Measurements from ENCODE around the gene GAB2. TPM values are rescaled to one million over a fixed set of nuclear protein-coding genes. Genes with fewer than 3 reads are reported as not detected.
"Not testable (repeated sequence)": the region's sequence is repeated elsewhere in the genome, so short reads cannot be mapped to it uniquely, and the experiment has no call there.

Gene GAB2
- total RNA-seq, 1 donor from 2014 or later, result 14.9 TPM

DNA sequence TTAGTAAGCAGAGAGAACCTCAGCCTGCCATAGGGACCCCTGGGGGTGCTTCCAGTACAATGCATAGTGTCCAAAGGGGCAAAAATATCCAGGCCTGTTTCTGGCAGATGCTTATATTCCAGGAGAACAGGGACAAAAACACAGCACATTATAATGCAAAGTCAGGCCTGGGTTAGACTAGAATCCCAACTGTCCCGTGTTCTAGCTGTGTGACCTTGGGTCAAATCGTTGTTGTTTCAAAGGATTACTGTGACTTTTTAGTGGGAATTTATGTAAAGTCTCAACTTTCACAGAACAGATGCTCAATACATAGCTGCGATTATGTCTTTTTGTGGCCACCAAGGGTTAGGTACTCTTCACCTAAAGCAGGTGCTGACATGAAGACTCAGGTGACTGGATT, 142.9 kb downstream of the GAB2 start:
- ATAC-seq (ENCODE audit: poor library complexity) (no peak), DNase-seq (no peak)
- intact Hi-C loops (cut with DNase I), result no loop called here

DNA sequence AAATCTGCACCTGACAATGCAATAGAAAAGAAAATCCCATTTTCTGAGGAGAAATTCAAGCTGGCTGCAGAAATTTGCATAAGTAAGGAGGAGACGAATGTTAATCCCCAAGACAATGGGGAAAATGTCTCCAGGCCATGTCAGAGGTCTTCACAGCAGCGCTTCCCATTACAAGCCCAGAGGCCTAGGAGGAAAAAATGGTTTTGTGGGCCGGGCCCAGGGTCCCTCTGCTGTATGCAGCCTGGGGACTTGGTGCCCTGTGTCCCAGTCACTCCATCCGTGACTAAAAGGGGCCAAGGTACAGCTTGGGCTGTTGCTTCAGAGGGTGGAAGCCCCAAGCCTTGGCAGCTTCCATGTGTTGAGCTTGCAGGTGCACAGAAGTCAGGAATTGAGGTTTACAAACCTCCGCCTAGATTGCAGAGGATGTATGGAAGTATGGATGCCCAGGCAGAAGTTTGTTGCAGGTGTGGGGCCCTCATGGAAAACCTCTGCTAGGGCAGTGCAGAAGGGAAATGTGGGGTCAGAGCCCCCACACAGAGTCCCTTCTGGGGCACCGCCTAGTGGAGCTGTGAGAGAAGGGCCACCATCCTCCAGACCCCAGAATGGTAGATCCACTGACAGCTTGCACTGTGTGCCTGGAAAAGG, 144.9 kb downstream of the GAB2 start:
- DNase-seq; intact Hi-C loops (cut with DNase I); ATAC-seq (ENCODE audit: poor library complexity): not testable (repeated sequence)

DNA sequence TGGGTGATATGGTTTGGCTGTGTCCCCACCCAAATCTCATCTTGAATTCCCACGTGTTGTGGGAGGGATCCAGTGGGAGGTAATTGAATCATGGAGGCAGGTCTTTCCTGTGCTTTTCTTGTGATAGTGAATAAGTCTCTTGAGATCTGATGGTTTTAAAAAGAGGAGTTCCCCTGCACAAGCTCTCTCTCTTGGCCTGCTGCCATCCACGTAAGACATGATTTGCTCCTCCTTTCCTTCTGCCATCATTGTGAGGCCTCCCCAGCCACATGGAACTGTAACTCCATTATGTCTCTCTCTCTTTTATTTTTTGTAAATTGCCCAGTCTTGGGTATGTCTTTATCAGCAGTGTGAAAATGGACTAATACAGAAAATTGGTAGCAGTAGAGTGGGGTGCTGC, 145.8 kb downstream of the GAB2 start:
- ATAC-seq (ENCODE audit: poor library complexity); intact Hi-C loops (cut with DNase I); DNase-seq: not testable (repeated sequence)

DNA sequence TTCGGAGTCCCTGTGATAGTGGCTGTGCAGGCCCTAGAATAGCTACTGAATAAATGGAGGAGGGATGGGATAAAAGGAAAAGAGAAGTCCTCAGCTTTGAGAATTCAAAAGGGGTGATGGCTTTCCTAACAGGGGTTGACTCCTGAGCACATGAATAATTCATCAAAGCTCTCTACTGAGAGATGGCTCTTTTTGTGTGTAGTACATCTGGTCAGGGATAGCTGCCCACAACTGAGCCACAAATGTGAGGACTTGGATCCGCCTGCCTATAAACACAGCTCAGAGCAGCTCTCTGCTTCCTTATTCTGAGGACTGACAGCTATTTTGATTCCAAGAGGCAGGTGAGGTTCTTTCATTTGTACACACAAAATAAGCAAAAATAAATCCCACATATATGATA, 146.6 kb downstream of the GAB2 start:
- intact Hi-C loops (cut with DNase I), result no loop called here
- no peak for ATAC-seq (ENCODE audit: poor library complexity)

DNA sequence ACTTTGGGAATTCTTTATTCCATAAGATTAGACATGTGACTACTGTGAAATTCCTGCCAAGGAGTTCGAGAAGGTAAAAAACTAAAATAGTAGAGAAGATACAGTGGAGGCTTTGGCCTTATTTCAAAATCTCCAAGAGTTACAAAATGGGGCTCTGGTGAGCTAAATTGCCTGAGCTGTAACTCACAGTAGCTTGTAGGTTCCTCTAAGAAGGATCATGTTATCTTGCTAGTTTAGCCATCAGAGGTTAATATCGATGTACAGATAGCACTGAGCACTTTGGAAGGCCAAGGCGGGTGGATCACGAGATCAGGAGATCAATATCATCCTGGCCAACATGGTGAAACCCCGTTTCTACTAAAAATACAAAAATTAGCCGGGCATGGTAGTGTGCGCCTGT, 147.8 kb downstream of the GAB2 start:
- ATAC-seq (ENCODE audit: poor library complexity) (no peak), DNase-seq (no peak)
- intact Hi-C loops (cut with DNase I), result no loop called here

More for the DNA sequence above, 146.6 kb downstream of the GAB2 start:
- DNase-seq, result no peak

DNA sequence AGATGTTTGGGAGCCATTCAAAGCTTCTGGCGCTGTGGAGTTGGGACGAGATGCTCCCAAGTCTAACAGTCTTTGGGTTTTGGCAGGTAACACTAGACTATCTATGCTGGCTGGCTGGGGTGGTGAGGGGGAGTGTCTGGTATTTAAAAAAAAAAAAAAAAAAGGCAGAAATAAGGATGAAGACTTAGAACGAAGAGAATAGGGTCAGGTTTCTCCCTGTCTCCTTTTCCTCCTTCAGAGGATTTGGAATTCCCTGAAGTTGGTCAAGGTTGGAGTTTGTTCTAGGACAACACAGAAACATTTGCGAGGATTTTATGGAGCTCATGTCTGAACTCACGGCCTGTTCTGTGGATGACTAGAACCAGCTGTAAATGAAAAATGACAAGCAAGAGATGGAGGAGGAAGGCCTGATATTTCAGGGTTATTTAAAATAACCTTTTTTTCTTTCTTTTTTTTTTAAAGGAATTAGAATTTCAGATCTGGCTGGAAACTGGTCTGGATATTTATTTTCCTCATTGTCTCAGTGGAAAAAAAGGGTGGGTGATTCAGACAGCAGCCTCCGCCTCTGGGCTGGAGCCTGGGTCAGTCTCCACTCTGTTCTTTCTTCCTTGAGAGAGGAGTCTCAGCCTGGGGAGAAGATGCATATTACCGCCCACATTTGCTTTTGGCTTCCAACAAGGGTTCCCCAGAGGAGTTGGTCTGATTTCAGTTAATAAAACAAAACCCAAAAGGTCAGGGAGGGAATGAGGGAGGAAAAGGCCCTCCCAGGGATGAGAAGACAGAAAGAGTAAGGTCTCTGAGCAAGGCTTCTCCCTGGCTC, 148.8 kb downstream of the GAB2 start:
- ATAC-seq (ENCODE audit: poor library complexity) (peak; percentile 90), DNase-seq (peak; percentile 56)

DNA sequence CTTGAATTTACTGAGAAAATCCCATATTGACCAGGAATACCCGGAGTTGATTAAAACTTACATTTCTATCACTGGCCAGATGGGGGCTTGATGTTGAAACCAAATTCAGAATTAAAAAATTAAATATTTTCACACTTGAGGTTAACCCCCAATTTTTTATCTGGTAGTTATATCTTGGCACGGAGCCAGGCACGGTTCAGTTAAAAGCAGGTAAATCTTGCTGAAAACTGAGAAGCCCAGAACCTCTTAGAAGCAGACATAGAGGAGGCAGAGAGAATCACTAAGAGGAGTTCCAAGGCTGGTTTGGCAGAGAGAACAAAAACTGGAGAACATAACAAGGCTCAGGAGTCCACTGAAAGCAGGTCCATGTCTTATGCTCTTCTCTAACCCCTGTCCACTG, 151.2 kb downstream of the GAB2 start:
- DNase-seq, result no peak
- ATAC-seq (ENCODE audit: poor library complexity), result no peak
- intact Hi-C loops (cut with DNase I), result no loop called here

More for the DNA sequence above, 148.8 kb downstream of the GAB2 start:
- intact Hi-C loops (cut with DNase I), result no loop called here

DNA sequence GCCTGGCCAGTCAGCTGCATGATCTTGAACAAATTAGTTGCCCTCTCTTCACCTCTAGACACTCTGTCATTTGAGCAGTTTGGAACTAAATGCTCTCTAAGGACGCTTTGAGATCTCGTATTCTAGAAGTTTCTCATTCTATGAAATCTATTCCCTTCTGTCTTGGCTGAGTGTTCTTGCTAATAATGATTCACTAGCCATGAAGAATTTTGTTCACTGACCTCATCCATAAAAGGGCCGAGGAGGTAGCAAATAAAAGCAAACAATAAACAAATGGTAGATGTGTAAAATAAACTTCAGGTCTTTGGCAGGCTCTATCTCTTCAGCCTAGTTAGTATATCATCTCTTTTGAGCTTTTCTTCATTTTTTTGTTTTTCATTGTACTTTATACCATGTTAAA, 152.3 kb downstream of the GAB2 start:
- intact Hi-C loops (cut with DNase I), result no loop called here
- no peak for DNase-seq
- no peak for ATAC-seq (ENCODE audit: poor library complexity)

DNA sequence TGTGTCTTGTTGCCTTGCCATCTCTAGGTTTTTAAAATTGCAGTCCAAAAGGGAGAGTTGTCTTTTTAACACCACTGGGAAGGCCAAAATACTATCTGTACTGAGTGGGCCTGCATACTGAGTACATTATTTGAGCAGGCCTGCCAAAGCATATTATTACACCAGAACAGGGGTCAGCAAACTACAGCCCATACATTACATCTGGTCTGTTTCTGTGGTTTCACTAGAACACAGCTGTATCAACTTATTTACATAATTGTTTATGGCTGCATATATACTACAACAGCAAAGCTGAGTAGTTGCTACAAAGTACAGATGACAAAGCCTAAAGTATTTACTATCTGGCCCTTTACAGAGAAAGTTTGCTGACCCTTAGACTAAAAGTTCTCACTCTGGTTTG, 154.9 kb downstream of the GAB2 start:
- intact Hi-C loops (cut with DNase I), result no loop called here
- ATAC-seq (ENCODE audit: poor library complexity), result no peak
- no peak for DNase-seq

DNA sequence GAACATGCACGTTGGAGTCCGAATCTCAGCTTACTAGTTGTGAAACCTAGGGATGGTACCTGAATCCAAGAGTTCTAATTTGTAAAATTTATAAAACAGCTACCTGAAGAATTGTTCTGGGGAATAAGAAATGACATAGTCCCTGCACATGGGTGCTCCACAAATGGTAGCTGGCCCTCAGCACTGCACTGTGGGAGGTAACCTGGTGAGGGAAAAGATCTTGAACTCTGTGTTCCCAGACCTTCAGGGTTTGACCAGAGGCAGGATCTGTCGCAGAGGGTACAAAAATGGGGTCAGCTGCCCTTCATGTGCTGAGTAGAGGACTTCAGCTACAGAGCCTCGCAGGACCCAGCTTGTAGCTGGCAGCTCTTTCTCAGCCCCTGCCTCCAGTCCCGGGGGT, 155.4 kb downstream of the GAB2 start:
- intact Hi-C loops (cut with DNase I), result no loop called here
- peak; percentile 56 for ATAC-seq (ENCODE audit: poor library complexity)
- DNase-seq, result no peak

DNA sequence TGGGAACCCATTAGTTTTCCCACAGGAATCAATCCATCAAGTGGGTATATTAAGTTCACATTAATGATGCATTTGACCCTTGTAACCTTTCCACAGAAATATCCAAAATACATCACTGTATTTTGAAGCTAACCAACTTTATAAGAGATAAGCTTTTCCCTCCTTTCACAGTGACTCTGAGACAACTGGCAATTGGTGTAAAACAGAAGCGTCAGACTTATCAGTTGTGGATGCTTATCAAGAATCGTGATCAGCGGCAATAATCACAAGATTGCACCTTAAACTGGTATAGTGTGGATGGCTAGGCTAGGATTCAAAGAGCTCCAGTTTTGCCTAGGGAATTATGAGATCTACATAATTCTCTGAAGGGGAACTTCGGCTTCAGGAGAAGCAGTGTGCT, 155.8 kb downstream of the GAB2 start:
- ATAC-seq (ENCODE audit: poor library complexity), result no peak
- intact Hi-C loops (cut with DNase I), result no loop called here

DNA sequence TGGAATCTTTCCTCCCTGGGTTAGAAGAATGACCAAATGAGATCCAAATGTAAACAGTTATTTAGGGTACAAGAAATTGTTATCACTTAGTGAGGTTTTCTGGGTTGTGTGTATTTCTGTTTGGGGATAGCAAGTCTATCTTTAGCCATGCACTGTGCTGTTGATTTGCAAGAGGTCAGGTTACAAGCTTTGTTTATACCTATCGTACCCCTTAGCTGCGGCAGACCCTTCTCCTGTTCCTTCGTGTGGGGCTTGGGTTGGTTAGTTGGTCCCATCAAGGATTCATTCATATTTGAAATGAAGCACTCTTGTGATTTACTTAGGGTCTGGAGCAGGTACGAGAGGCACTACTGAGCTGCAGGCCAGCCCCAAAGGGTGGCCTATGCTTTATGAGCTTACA, 156.3 kb downstream of the GAB2 start:
- intact Hi-C loops (cut with DNase I), result no loop called here
- no peak for DNase-seq
- no peak for ATAC-seq (ENCODE audit: poor library complexity)

More for the DNA sequence above, 155.8 kb downstream of the GAB2 start:
- DNase-seq, result no peak

DNA sequence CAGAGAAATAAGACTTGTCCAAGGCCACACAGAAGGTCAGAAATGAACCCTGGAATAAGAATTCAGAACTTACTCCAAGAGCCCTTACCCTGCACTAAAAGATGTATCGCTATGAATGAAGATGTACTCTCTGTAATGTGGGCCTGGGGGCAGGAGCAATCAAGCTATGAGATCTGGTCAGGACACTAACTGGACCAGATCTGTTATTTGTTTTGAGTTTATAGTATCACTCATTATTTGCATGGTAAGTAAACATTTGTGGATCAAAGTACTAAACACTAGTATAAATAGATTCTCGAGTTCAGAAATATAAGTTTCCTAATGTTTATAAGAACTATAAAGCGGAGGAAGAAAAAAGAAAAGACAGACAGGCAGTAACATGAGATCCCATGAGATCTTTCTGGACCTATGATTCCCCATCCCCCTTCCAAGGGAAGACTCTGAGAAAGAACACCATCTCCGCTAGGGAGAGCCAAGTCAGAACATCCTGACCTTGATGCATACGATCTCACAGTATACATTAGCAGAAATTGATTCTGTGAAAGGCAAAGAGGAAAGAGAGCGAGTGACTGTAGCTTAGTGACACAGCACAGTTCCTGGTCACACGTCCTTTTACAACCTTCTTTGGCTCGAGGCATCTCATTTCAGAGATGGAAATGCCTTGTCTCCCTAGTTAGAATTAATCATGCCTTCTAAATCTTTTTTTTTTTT, 157.7 kb downstream of the GAB2 start:
- ATAC-seq (ENCODE audit: poor library complexity) (no peak), DNase-seq (no peak)
- intact Hi-C loops (cut with DNase I), result no loop called here

DNA sequence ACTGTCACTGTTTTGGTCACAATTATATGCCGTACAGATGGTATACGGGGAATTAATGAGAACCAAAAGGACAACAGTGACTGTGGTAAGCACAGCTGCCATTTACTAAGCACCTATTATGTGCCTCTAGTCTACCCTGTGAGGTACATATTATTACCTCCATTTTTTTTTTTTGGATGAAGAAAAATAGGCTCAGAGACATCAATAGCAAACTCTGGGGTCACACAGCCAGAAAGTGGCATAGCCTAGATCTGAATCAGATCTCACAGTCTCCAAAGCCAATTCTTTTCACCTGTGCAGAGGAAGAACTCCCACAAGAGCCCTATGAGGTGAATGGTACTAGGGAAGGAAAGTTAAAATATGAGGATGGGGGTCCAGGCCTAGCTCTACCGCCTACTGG, 160.0 kb downstream of the GAB2 start:
- DNase-seq (no peak), ATAC-seq (ENCODE audit: poor library complexity) (no peak)
- intact Hi-C loops (cut with DNase I), result no loop called here

DNA sequence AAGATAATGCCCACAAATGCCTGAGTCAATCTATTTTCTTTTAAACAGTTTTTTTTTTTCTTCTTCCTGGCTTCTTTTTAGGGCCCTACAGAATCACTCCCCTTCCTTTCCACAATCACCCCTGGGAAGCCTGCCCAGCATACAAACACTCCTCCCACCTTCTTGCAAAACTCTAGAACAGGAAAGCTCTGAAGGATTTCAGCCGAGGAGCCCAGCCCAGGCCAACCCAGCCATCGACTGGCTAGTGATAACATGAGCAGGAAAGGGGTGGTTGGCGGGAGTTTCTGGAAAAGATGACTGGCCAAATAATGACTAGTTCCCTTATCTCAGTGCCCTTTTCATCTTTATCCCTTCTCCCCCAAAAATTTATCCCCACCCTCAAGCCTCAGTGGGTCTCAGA, 160.7 kb downstream of the GAB2 start:
- peak; percentile 88 for DNase-seq
- intact Hi-C loops (cut with DNase I), result no loop called here
- peak; percentile 88 for ATAC-seq (ENCODE audit: poor library complexity)

DNA sequence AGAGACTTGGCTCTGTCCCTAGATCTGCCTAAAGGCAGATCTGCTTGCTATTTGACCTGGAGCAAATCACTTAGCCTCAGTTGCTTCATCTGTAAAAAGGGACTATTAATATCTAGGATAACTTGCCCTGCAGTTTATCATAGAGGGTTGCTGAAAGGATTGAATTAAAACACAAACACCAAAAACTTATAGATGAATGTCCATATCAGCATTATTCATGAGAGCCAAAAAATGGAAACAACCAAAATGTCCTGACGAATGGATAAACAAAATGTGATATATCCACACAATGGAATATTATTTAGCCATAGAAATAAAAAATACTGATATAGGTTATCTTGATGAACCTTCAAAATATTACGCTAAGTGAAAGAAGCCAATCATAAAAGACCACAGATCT, 161.7 kb downstream of the GAB2 start:
- intact Hi-C loops (cut with DNase I), result no loop called here
- ATAC-seq (ENCODE audit: poor library complexity) (no peak), DNase-seq (no peak)

DNA sequence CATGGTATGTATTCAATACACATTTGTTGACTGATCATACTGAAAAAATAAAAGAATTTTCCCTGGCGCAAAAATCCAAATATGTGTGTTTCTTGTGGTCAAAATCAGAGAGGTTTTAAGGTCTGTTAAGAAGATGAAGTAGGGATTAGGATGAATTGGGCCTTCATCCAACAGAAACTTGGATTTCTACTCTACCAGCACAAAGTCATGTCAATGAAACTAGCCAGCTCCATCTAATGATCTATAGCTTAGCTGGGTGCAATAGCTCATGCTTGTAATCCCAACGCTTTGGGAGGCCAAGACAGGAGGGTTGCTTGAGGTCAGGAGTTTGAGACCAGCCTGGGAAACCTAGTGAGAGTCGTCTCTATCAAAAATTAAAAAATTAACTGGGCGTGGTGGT, 163.4 kb downstream of the GAB2 start:
- intact Hi-C loops (cut with DNase I), result no loop called here
- no peak for ATAC-seq (ENCODE audit: poor library complexity)
- no peak for DNase-seq

DNA sequence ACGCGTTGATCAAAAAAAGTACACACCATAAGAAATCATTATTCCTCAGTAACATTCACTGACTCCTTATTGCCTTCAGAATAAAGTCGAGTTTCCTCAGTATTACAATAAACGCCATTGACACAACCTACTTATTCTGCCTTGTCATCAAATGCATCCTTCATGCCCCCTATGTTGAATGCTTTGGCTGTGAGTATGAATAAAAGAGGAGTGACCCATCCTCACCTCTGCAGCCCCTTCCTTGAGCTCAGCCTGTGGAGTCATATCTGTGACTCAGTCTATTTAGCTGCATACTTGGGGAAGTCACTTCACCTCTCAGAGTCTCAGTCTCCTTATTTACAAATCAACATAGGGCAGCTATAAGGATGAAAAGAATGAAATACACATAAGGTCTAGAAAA, 163.8 kb downstream of the GAB2 start:
- intact Hi-C loops (cut with DNase I), result no loop called here
- no peak for DNase-seq
- ATAC-seq (ENCODE audit: poor library complexity), result no peak

DNA sequence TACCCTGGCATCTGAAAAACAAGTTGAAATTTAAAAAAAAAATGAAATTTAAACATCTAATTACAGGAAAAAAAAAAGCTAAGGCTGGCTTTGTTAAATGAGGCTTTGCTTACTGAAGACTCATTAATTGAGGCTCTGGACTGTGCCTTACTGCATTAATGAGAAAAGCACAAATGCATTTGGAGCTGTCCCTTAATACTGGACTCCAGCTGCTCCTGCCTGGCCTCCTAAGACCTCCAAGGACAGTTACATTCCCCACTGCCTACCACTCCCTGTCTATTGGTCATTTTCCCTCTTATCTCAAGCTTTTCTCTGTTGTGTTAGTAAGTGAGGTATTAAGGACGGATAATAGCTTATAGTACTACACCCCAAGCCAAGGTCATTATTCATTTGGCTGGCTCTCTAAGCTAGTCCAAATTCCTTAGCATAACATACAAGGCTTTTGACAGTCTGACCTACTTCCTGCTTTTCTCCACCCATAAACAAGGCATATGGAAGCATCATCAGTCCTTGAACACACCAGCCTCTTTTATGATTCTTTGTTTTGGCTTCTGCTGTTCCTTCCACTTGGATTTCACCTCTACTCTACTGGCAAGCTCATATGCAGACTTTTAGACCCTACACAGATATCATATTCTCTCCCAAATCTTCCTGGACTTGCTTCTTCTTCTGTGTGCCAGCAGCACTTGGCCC, 166.4 kb downstream of the GAB2 start:
- intact Hi-C loops (cut with DNase I), result no loop called here
- DNase-seq, result no peak
- peak; percentile 62 for ATAC-seq (ENCODE audit: poor library complexity)

All from Right ventricle myocardium superior (tissue), 1 donor.